GM10248 (cell line): ENCODE measurements around the gene ADM.

Experiments
- CTCF ChIA-PET: fragments of 300-600 bp; sonication (Branson Sonifier 250); formaldehyde crosslinking; extraction: SDS; loops from one replicate; lab custom pipeline; 2021; ENCODE audit warnings: antibody characterized with exemption; lab: Yijun Ruan, JAX
- POLR2A ChIA-PET: fragments of 350-650 bp; sonication (Branson Sonifier 250); formaldehyde crosslinking; extraction: SDS; loops from one replicate; lab custom pipeline; 2020; ENCODE audit warnings: antibody characterized with exemption; lab: Yijun Ruan, JAX
- DNase-seq: peaks from one replicate; pipeline ENCODE4 v3.0.0; 2012; ENCODE audit errors: extremely low spot score
- CTCF ChIP-seq: IDR thresholded peaks from 2 replicates; pipeline ENCODE4 v1.5.1; 2012; ENCODE audit warnings: mild to moderate bottlenecking, low read depth; ENCODE audit errors: extremely low read depth, missing control alignments, control extremely low read depth

Gene ADM

GRCh38 chr11:10326012-10326964 is 21.4 kb downstream of the ADM start:
- TF ChIP-seq CTCF, result no peak
- CTCF ChIA-PET, result interaction anchor here (1.4 to 4.9 kb wide), 11 partner anchors 9 to 567 kb away, joined by 3 to 54 read pairs (median 9); no protein-coding TSS in a partner anchor
- POLR2A ChIA-PET, result no interaction called here
- DNase-seq, result no peak

DNA sequence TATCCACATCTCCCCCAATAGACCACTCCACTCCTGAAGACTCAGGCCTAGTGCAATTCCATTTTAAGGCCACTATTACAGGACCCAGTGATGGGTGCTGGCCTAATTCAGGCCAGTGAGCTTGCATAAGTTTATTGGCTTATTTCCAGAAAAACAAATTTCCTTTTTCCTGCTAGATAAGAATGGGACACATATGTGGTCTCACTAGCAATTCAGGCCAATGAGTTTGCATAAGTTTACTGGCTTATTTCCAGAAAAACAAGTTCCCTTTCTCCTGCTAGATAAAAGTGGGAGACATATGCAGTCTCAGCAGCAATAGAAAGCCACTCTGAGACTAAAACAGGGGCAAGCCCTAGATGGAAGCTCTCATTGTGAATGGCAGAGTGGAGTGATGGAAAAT is 22.4 kb downstream of the ADM start:
- DNase-seq, result no peak
- TF ChIP-seq CTCF, result no peak
- ChIA-PET CTCF (interaction anchor here (1.1 to 4.7 kb wide), 7 partner anchors 10 to 123 kb away, joined by 3 to 53 read pairs (median 9); no protein-coding TSS in a partner anchor), POLR2A (no interaction called here)

GRCh38 chr11:10328314-10329098 is 23.6 kb downstream of the ADM start:
- DNase-seq, result no peak
- ChIA-PET CTCF (interaction anchor here (1.1 to 4.5 kb wide), 8 partner anchors 11 to 121 kb away, joined by 3 to 25 read pairs (median 4); no protein-coding TSS in a partner anchor), POLR2A (no interaction called here)
- no peak for TF ChIP-seq CTCF

DNA sequence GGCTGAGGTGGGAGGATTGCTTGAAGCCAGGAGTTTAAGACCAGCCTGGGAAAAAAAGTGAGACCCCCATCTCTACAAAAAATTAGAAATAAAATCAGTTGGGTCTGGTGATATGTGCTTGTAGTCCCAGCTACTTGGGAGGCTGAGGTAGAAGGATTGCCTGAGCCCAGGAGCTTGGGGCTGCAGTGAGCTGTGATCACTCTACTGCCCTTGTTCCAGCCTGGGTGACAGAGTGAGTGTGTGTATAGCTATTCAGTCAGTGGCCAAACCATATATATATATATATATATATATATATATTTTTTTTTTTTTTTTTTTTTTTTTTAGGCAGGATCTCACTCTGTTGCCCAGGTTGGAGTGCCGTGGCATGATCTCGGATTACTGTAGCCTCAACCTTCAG is 24.5 kb downstream of the ADM start:
- POLR2A ChIA-PET, result no interaction called here
- DNase-seq, result no peak
- TF ChIP-seq CTCF, result no peak
- CTCF ChIA-PET, result interaction anchor here (1.2 to 4.5 kb wide), 6 partner anchors 12 to 122 kb away, joined by 3 to 25 read pairs (median 4); no protein-coding TSS in a partner anchor

GRCh38 chr11:10329935-10330334 is 25.1 kb downstream of the ADM start:
- CTCF ChIA-PET, result interaction anchor here (1.7 to 3.5 kb wide), 2 partner anchors 12 to 46 kb away, joined by 3 to 11 read pairs; no protein-coding TSS in a partner anchor
- TF ChIP-seq CTCF, result no peak
- POLR2A ChIA-PET, result no interaction called here
- DNase-seq, result no peak
